ENCODE data around the gene GINM1.

- TF ChIP-seq ZNF274 (IDR thresholded peaks at IDR 0.05; ENCODE audit: low read depth, low read length) (no peak), CTCF (IDR thresholded peaks at IDR 0.05 in 2 of 3, conservative IDR thresholded peaks at IDR 0.05 in 1 of 3; ENCODE audit: borderline replicate concordance in 1 of 3, insufficient read depth in 1 of 3, low read depth in 2 of 3, low read length in 2 of 3) (no peak), POLR2A (IDR thresholded peaks at IDR 0.05; ENCODE audit: borderline replicate concordance, extremely low read depth, insufficient read depth, insufficient read length) (no peak), EZH2 (IDR thresholded peaks at IDR 0.05) (no peak), RAD21 (IDR thresholded peaks at IDR 0.05; ENCODE audit: low read depth) (no peak), SIN3A (IDR thresholded peaks at IDR 0.05; ENCODE audit: low read depth) (no peak), ZFX (IDR thresholded peaks at IDR 0.05) (no peak), POLR2AphosphoS5 (IDR thresholded peaks at IDR 0.05; ENCODE audit: low read depth, low read length) (no peak)
Measured at GRCh38 chr6:149567945-149568585, 1.9 kb downstream of the GINM1 start.
